Measurements from ENCODE around the gene SMIM29.

SMIM29 gene

GRCh38 chr6:34226066-34226465, 22.7 kb downstream of the SMIM29 start:
- no peak for DNase-seq

DNA sequence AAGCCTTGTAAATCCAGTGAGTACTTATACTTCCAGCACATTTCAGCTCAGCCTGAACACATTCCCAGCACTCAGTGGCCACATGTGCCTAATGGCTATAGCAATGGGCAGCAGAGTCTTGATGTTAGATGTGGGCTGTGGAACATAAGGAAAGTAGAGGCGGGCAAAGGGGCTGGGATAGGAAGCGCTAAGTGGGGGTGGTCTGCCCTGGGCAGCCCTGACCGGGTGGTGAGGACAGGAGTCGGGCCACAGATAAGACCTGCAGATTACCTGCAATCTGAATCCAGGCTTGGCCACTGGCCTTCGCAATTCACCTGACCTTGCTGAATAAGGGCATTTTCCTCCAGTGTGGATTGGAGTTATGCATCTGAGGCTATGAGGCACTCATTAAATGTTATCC, 23.3 kb downstream of the SMIM29 start:
- no peak for DNase-seq

- DNase-seq, result peak; percentile 75 to 85
These were observed 24.6 kb downstream of the SMIM29 start for GRCh38 chr6:34223956-34224940.

DNA sequence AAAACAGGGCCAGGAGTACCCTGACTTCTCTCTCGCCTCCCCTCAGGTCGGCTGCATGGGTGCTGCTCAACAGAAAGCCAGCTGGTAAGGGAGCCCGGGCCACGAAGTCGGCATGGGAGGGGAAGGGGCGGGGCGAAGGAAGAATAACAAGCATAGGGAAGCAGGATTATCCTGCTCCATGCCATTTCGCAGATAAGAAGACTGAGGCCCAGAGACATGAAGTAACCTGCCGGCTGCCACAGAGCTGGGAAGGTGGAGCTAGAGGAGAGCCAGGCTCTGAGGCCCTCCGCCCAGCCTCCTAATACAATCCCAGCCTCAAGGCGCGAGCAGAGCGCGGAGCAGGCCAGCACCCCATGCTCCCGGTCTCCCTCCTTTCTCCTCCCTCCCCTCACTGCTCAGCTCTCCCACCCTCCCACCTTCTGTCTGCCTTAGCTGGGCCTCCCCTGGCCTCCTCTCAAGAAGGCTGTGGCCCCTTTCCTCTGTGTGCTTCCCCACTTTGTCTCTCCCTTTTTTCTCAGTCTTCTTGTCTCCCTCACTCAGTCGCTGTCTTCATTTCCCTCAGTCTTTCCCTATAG, 25.3 kb downstream of the SMIM29 start:
- no peak for DNase-seq

- DNase-seq, result no peak
These were observed 30.1 kb downstream of the SMIM29 start for GRCh38 chr6:34218691-34219090.

GRCh38 chr6:34213772-34214171, 35.0 kb downstream of the SMIM29 start:
- no peak for DNase-seq

DNA sequence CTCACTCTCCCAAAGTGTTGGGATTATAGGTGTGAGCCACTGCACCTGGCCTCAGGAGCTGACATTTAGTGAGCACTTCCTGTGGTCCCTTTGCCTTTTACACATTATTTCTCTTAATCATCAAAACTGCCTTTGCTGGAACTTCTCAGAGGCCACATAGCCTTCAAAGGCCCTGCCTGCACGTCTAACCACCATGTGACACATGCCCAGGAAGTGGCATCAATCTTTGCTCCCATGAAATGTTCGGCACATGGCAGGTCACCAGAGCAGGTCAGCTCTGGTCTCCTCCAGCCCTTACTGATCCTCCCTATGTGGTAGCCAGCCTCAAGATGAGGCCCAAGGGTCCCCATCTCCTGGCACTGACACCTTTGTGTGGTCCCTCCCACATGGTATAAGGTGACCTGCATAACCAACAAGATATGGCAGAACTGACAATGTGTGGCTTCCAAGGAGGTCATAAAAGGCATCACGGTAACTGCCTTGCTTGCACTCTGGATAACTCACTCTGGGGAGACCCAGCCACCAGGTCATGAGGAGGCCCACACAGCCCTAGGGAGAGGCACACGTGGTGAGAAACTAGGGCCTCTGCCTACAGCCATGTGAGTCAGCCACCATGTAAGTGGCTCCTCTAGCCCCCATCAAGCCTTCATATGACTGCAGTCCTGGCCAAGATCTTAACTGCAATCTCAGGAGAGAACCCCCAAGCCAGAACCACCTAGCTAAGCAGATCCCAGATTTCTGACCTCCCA, 40.9 kb downstream of the SMIM29 start:
- no peak for DNase-seq

- DNase-seq, result no peak
These were observed 42.1 kb downstream of the SMIM29 start for GRCh38 chr6:34206726-34207125.

GRCh38 chr6:34205916-34206315, 42.9 kb downstream of the SMIM29 start:
- no peak for DNase-seq

DNA sequence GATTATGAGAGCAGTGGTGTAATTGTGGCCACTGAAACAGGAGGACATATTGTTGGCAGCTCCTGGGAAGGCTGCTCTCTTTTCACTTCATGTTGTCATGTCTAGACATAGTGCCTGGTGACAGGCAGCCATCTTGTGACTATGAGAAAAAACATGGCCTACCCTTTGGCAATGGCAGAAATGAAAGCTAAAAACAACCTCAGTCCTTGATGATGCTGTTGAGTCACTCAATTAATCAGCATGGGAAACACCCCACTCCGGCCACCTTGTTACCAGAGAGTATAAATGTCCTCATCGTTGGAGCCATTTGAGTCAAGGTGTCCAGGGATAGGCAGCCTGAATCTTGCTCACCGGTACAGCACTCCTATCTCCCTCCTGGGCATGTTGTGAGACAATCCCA, 43.3 kb downstream of the SMIM29 start:
- no peak for DNase-seq

- no peak for DNase-seq
These were observed 44.1 kb downstream of the SMIM29 start for GRCh38 chr6:34204693-34205092.

- DNase-seq, result no peak
These were observed 46.2 kb downstream of the SMIM29 start for GRCh38 chr6:34202329-34203201.

GRCh38 chr6:34201455-34202107, 47.2 kb downstream of the SMIM29 start:
- DNase-seq, result no peak

DNA sequence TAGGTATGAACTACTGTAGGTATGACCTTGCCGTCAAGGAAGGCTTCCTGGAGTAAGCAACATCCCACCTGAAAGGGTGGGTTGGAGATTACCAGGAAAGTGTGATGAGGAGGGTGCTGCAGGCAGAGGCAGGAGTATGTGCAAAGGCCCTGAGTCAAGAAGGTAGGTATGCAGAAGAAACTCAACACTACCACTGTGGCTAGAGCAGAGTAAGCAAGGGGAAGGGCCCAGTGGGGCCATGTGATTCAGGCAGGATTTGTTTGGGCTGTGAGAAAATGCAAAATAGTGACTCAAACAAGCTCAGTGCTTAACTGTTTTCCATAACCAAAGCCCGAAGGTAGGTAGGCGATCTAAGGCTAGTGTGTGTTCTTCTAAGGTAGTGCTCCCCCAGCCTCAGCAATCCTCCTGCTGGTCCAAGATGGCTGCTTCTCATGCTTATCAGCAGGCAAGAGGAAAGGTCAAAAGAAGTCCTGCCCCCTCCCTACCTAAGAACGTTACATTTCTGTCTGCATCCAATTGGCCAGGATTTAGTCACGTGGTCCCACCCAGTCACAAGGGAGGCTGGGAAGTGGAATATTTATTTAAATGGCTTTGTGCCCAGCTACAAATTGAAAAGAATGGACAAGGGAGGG, 48.4 kb downstream of the SMIM29 start:
- no peak for DNase-seq

GRCh38 chr6:34196833-34197195, 52.0 kb downstream of the SMIM29 start:
- DNase-seq, result no peak
